Mucosa of stomach (tissue), 1 donor: ENCODE results near the gene KLHDC1.
"Not testable (repeated sequence)": the region's sequence is repeated elsewhere in the genome, so short reads cannot be mapped to it uniquely, and the experiment has no call there.

Experiments used
- H3K27me3 ChIP-seq: one replicate; pipeline ENCODE4 v1.7.0; 2013; ENCODE audit warnings: mild to moderate bottlenecking, low read length; ENCODE audit not compliant: control insufficient read depth, insufficient read depth
- H3K36me3 ChIP-seq: one replicate; pipeline ENCODE4 v1.7.0; 2013; ENCODE audit warnings: low read length; ENCODE audit not compliant: control insufficient read depth, insufficient read depth
- H3K4me1 ChIP-seq: one replicate; pipeline ENCODE4 v1.7.0; 2013; ENCODE audit warnings: mild to moderate bottlenecking, low read length; ENCODE audit not compliant: control insufficient read depth, insufficient read depth
- H3K4me3 ChIP-seq: one replicate; pipeline ENCODE4 v1.7.0; 2013; ENCODE audit warnings: low read length
- H3K9ac ChIP-seq: one replicate; pipeline ENCODE4 v1.7.0; 2013; ENCODE audit warnings: mild to moderate bottlenecking, low read length, moderate library complexity
- H3K9me3 ChIP-seq: one replicate; pipeline ENCODE4 v1.7.0; 2013; ENCODE audit warnings: mild to moderate bottlenecking, low read length, moderate library complexity; ENCODE audit not compliant: control insufficient read depth
- donor health status: Pancreatic carcinoma.

Gene KLHDC1

GRCh38 chr14:49735669-49736068 is 42.7 kb downstream of the KLHDC1 start:
- H3K27me3 ChIP-seq, H3K9ac ChIP-seq, H3K9me3 ChIP-seq, H3K4me3 ChIP-seq, H3K4me1 ChIP-seq, H3K36me3 ChIP-seq: not testable (repeated sequence)

GRCh38 chr14:49745191-49745590 is 52.3 kb downstream of the KLHDC1 start:
- no peaks in the 10 kb centered on the region for H3K9me3 ChIP-seq
- H3K36me3 ChIP-seq, result no peaks in the 10 kb centered on the region
- H3K4me3 ChIP-seq, result no peak overlapping the region
- no peaks in the 10 kb centered on the region for H3K27me3 ChIP-seq
- no peak overlapping the region for H3K9ac ChIP-seq
- no peaks in the 10 kb centered on the region for H3K4me1 ChIP-seq

GRCh38 chr14:49746476-49746875 is 53.6 kb downstream of the KLHDC1 start:
- H3K4me3 ChIP-seq, H3K9me3 ChIP-seq, H3K27me3 ChIP-seq, H3K4me1 ChIP-seq, H3K36me3 ChIP-seq, H3K9ac ChIP-seq: not testable (repeated sequence)

- Histone ChIP-seq H3K9ac (no peak overlapping the region), H3K27me3 (no peaks in the 10 kb centered on the region), H3K4me3 (no peak overlapping the region), H3K36me3 (no peaks in the 10 kb centered on the region), H3K4me1 (no peaks in the 10 kb centered on the region), H3K9me3 (no peaks in the 10 kb centered on the region)
These were observed 61.7 kb downstream of the KLHDC1 start for GRCh38 chr14:49754570-49755097.

- no peaks in the 10 kb centered on the region for H3K36me3 ChIP-seq
- no peaks in the 10 kb centered on the region for H3K4me1 ChIP-seq
- no peaks in the 10 kb centered on the region for H3K9me3 ChIP-seq
- H3K27me3 ChIP-seq, result no peaks in the 10 kb centered on the region
- no peak overlapping the region for H3K9ac ChIP-seq
- no peak overlapping the region for H3K4me3 ChIP-seq
These were observed 62.5 kb downstream of the KLHDC1 start for GRCh38 chr14:49755378-49755777.

- Histone ChIP-seq H3K4me3 (no peak overlapping the region), H3K36me3 (no peaks in the 10 kb centered on the region), H3K9me3 (no peaks in the 10 kb centered on the region), H3K27me3 (no peaks in the 10 kb centered on the region), H3K4me1 (no peaks in the 10 kb centered on the region), H3K9ac (no peak overlapping the region)
These were observed 69.1 kb downstream of the KLHDC1 start for GRCh38 chr14:49761839-49762551.

DNA sequence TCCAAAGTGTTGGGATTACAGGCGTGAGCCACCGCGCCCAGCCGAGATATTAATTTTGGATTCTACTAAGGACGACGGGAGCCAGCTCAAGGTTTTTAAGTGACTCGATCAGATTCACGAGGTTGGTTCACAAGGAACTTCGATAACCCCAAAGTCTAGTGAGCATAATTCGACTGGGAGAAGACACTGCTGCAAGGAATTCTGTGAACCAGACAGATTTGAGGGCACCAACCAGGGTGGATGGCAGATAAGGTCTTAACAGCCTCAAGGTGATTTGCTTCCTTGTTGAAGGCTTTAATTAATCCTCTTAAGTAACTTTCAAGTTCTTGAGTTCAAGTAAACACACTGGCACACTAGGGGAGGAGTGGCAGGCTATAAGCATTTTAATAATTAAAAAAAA is 73.9 kb downstream of the KLHDC1 start:
- Histone ChIP-seq H3K27me3 (no peaks in the 10 kb centered on the region), H3K36me3 (no peaks in the 10 kb centered on the region), H3K9ac (peak overlapping the region; percentile 96), H3K4me3 (no peak overlapping the region), H3K4me1 (peaks cover 7% of the 10 kb centered on the region), H3K9me3 (no peaks in the 10 kb centered on the region)

DNA sequence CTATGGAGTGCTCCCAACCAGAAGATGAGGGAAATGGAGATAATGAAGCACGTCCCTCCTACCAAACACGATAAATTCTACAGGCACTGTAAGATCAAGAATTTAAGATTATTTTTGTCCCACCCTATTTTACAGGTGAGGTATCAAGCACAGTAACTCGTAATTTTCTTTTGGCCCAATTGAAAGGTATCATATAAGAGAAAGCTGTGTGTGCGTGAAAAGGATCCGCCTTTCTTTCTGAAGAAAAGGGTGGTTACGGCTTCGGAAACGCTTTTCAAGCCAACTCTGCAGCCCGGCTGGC is 74.3 kb downstream of the KLHDC1 start:
- peaks cover 7% of the 10 kb centered on the region for H3K4me1 ChIP-seq
- no peaks in the 10 kb centered on the region for H3K36me3 ChIP-seq
- H3K27me3 ChIP-seq, result no peaks in the 10 kb centered on the region
- no peaks in the 10 kb centered on the region for H3K9me3 ChIP-seq
- peak overlapping the region; percentile 61 for H3K4me3 ChIP-seq
- H3K9ac ChIP-seq, result peak overlapping the region; percentile 96

DNA sequence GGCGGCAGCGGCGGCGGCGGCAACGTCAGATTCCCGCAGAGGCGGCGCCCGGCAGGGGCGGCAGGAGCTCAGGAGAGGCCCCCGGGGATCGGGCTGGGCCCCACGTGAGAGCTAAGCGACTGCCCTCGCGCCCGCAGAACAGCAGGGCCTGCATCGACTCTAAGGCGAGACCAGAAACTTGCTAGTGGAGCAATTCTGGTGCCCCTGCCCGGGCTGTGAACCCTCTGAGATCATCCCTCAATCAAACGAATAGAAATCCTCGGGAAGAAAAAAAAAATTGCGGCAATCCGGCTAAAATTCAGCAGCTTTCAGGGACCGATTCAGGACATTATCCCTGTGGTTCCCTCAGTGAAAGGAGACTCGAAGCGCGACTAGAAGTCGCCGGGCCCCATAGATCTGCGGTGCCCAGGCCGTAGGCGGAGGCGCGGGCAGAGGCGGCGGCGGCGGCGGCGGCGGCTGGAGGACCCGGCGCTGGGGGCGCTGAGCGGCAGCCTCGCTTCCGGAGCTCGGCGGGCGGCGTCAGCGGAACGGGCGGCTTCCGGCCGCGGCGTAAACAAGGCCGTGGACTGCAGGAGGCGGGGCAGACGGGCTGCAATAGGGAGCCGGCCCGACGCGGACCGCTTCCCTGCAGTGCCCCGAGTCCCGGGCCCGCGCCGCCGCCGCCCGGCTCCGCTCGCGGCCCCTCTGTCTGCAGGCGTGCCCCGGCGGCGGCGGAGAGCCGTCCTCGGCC is 74.8 kb downstream of the KLHDC1 start, which contains the start of gene KLHDC2:
KLHDC2 (plus strand) TSS at position 583 of the 730 bp plus-strand sequence. CDS start 316 bp downstream, outside the sequence.
- Histone ChIP-seq H3K9ac (peak within 1 kb of the TSS; percentile 100), H3K9me3 (no peaks in the 10 kb centered on the region), H3K36me3 (no peaks in the 10 kb centered on the region), H3K4me1 (peaks cover 7% of the 10 kb centered on the region), H3K4me3 (peak within 1 kb of the TSS; percentile 100), H3K27me3 (no peaks in the 10 kb centered on the region)

GRCh38 chr14:49768301-49769121 is 75.6 kb downstream of the KLHDC1 start:
- peak overlapping the region; percentile 100 for H3K9ac ChIP-seq
- peak overlapping the region; percentile 100 for H3K4me3 ChIP-seq
- no peaks in the 10 kb centered on the region for H3K27me3 ChIP-seq
- H3K36me3 ChIP-seq, result no peaks in the 10 kb centered on the region
- no peaks in the 10 kb centered on the region for H3K9me3 ChIP-seq
- H3K4me1 ChIP-seq, result peaks cover 7% of the 10 kb centered on the region

DNA sequence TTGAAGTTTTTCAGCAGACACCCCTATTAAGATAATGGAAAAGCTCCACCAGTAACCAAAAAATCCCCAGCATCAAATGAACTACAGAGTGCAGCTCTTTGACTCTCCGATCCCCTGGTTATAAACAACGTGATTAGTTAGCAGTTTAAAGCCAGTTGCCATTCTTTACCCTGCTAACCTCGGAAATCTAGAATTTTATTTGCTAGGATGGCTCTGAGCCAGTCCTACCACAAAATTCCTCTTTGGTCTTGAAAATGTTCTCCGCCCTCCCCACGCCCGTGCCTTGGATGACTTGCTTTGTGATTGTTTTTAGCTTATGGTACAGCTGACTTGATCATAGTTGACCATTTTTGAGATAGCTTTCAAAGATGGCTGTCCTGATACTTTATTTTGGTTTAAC is 76.3 kb downstream of the KLHDC1 start:
- Histone ChIP-seq H3K4me1 (peaks cover 7% of the 10 kb centered on the region), H3K9ac (peak overlapping the region; percentile 100), H3K36me3 (no peaks in the 10 kb centered on the region), H3K9me3 (no peaks in the 10 kb centered on the region), H3K27me3 (no peaks in the 10 kb centered on the region), H3K4me3 (peak overlapping the region; percentile 100)
